GM12878 (cell line): ENCODE results near the gene TM7SF3. TPM values are rescaled to one million over a fixed set of nuclear protein-coding genes. Genes with fewer than 3 reads are reported as not detected.

ENCODE experiments used
- ATAC-seq: fragments of 200-7000 bp; cut with Tn5 transposase; 3 replicates; pipeline ENCODE4 v1.9.1; 2020; ENCODE audit warnings: mild to moderate bottlenecking, moderate library complexity
- BruUV-seq: library from RNA; stranded (reverse); fragments of 400-500 nt; replicated peaks from 2 replicates; lab custom pipeline; 2021; lab: Mats Ljungman, UMichigan
- CTCF ChIA-PET: fragments of 300-600 bp; sonication (Branson Sonifier 250); formaldehyde crosslinking; extraction: SDS; loops from one replicate; lab custom pipeline; 2021; ENCODE audit warnings: inconsistent platforms; lab: Yijun Ruan, JAX
- POLR2A ChIA-PET: fragments of 350-600 bp; formaldehyde crosslinking; extraction: SDS; loops from one replicate; lab custom pipeline; 2021; ENCODE audit warnings: inconsistent platforms; lab: Charles Lee
- RAD21 ChIA-PET: fragments of 300-600 bp; sonication (Branson Sonifier 250); formaldehyde crosslinking; loops from one replicate; lab custom pipeline; 2023; ENCODE audit warnings: antibody characterized with exemption; ENCODE audit not compliant: unreplicated experiment; lab: Charles Lee
- SMC1A ChIA-PET: fragments of 300-600 bp; sonication (Branson Sonifier 250); formaldehyde crosslinking; loops from one replicate; lab custom pipeline; 2023; ENCODE audit not compliant: unreplicated experiment, uncharacterized antibody; lab: Charles Lee
- DNase-seq: peaks from one replicate; pipeline ENCODE4 v3.0.0-alpha.2; 2011; ENCODE audit warnings: low read depth, low spot score
- FAIRE-seq: peaks from 3 replicates; lab custom pipeline; 2011; peaks lifted over from hg19 to GRCh38; lab: Jason Lieb, UNC
- H2AFZ ChIP-seq: 2 replicates; pipeline ENCODE4 v1.6.0; 2011; ENCODE audit warnings: low read depth, low read length, control low read depth; ENCODE audit not compliant: control insufficient read depth
- H3K27ac ChIP-seq: 2 replicates; pipeline ENCODE4 v1.5.1; 2011; ENCODE audit warnings: control low read depth; ENCODE audit not compliant: control insufficient read depth, insufficient read depth
- H3K27me3 ChIP-seq, 2 experiments: replicated peaks in 1 of 2; 2 replicates each; pipeline versions ENCODE4 v1.6.0 to v1.6.1; 2011; ENCODE audit warnings: low read length in 1 of 2; ENCODE audit not compliant: control insufficient read depth in 2 of 2, insufficient read depth in 2 of 2
- H3K36me3 ChIP-seq, 2 experiments: 2 replicates each; pipeline ENCODE4 v1.5.1; 2011; ENCODE audit warnings: low read length in 1 of 2; ENCODE audit not compliant: control insufficient read depth in 2 of 2, insufficient read depth in 2 of 2
- H3K4me1 ChIP-seq: 2 replicates; pipeline ENCODE4 v1.6.1; 2011; ENCODE audit warnings: mild to moderate bottlenecking, low read length, moderate library complexity, mixed read lengths; ENCODE audit not compliant: control insufficient read depth, insufficient read depth
- H3K4me2 ChIP-seq: 2 replicates; pipeline ENCODE4 v1.6.0; 2011; ENCODE audit warnings: control low read depth; ENCODE audit not compliant: control insufficient read depth, insufficient read depth
- H3K4me3 ChIP-seq: fragments of 200-600 bp; sonication (generic); 2 replicates; pipeline ENCODE4 v1.5.1; 2016
- H3K79me2 ChIP-seq: 2 replicates; pipeline ENCODE4 v1.6.0; 2011; ENCODE audit warnings: low read length; ENCODE audit not compliant: control insufficient read depth, insufficient read depth
- H3K9ac ChIP-seq: 2 replicates; pipeline ENCODE4 v1.8.0; 2011; ENCODE audit warnings: low read length, control low read depth, mixed read lengths; ENCODE audit not compliant: control insufficient read depth, insufficient read depth
- H3K9me3 ChIP-seq: replicated peaks from 3 replicates; pipeline ENCODE4 v1.5.1; 2011; ENCODE audit warnings: mild to moderate bottlenecking, low read length; ENCODE audit not compliant: control insufficient read depth, insufficient read depth
- H4K20me1 ChIP-seq: 2 replicates; pipeline ENCODE4 v1.6.0; 2011; ENCODE audit not compliant: control insufficient read depth, insufficient read depth
- ATF7 ChIP-seq: fragments of 450-650 bp; IDR thresholded peaks from 2 replicates; pipeline ENCODE4 v1.6.1; 2016; ENCODE audit warnings: low read depth, mild to moderate bottlenecking
- HDAC2 ChIP-seq: fragments of 200-600 bp; sonication (generic); IDR thresholded peaks from 2 replicates; pipeline ENCODE4 v1.6.1; 2017
- LARP7 ChIP-seq: fragments of 450-650 bp; IDR thresholded peaks from 2 replicates; pipeline ENCODE4 v1.6.1; 2017; ENCODE audit warnings: mild to moderate bottlenecking
- NR2C2 ChIP-seq: IDR thresholded peaks from 2 replicates; pipeline ENCODE4 v1.6.1; 2011; ENCODE audit warnings: borderline replicate concordance, low read depth; ENCODE audit not compliant: control insufficient read depth, insufficient read length
- RB1 ChIP-seq: fragments of 450-650 bp; formaldehyde crosslinking; IDR thresholded peaks from 2 replicates; pipeline ENCODE4 v1.6.1; 2017; ENCODE audit warnings: mild to moderate bottlenecking, borderline replicate concordance
- SRF ChIP-seq, 2 experiments: IDR thresholded peaks; 2 replicates each; pipeline ENCODE4 v1.6.1; 2011; ENCODE audit warnings: low read depth in 2 of 2, low read length in 2 of 2, mild to moderate bottlenecking in 1 of 2, moderate library complexity in 1 of 2
- TCF3 ChIP-seq: IDR thresholded peaks from 2 replicates; pipeline ENCODE4 v1.6.1; 2012; ENCODE audit warnings: low read depth, mild to moderate bottlenecking, low read length, borderline replicate concordance; ENCODE audit not compliant: insufficient read depth
- ZNF217 ChIP-seq: fragments of 450-650 bp; IDR thresholded peaks from 2 replicates; pipeline ENCODE4 v1.6.1; 2017; ENCODE audit warnings: antibody characterized with exemption, mild to moderate bottlenecking
- WGBS: methylation state at CpG from one replicate; pipeline ENCODE4 v1.1.6; 2016; ENCODE audit warnings: low lambda C conversion rate; ENCODE audit not compliant: insufficient replicate concordance, insufficient coverage; ENCODE audit errors: missing lambda C conversion rate; 5-methylcytosine and 5-hydroxymethylcytosine counted together
- in situ Hi-C: fragments of 300-500 bp; cut with MboI; formaldehyde crosslinking; loops from 9 replicates; pipeline ENCODE4 v1.14.3; 2018; ENCODE audit warnings: mixed read lengths
- intact Hi-C: fragments of 100-400 bp; cut with micrococcal nuclease; formaldehyde crosslinking; loops from one replicate; pipeline ENCODE4 v1.14.2; 2022; ENCODE audit not compliant: unreplicated experiment
- polyA plus RNA-seq, 11 experiments: library from polyadenylated mRNA; depleted of rRNA in 4 of 11; unstranded in 6 of 11; stranded (reverse) in 5 of 11; fragments of >200 nt; fragmentation: Nextera tagmentation in 4 of 11; fragmentation: Illumina TruSeq in 1 of 11; extraction: Ambion mirVana in 4 of 11; extraction: Trizol in 1 of 11; gene quantifications; 1 replicate in 1 of 11; 2 replicates in 10 of 11; pipeline versions ENCODE4 v1.2.1 to v1.2.3, GENCODE V29; 2011 to 2016; ENCODE audit warnings: inconsistent platforms in 2 of 11, missing spikeins in 2 of 11, low read depth in 1 of 11
- total RNA-seq, 4 experiments: library from RNA; depleted of rRNA in 3 of 4; stranded (reverse); fragments of >200 nt in 3 of 4; fragmentation: Illumina TruSeq in 1 of 4; extraction: Trizol in 1 of 4; gene quantifications; 2 replicates each; pipeline versions ENCODE4 v1.2.1 to v1.2.3, GENCODE V29; 2013 to 2021
- TF ChIP-seq, protein P1 (sequence below): fragments of 450-650 bp; IDR thresholded peaks from 2 replicates; pipeline ENCODE4 v1.6.1; 2017; ENCODE audit warnings: mild to moderate bottlenecking, moderate library complexity
- TF ChIP-seq, protein P2 (sequence below): fragments of 450-650 bp; IDR thresholded peaks from 2 replicates; pipeline ENCODE4 v1.6.1; 2017; ENCODE audit warnings: antibody characterized with exemption, mild to moderate bottlenecking, moderate library complexity
- TF ChIP-seq, protein P3 (sequence below): fragments of 450-650 bp; IDR thresholded peaks from 2 replicates; pipeline ENCODE4 v1.6.1; 2017; ENCODE audit warnings: mild to moderate bottlenecking, low read depth, inconsistent platforms; ENCODE audit not compliant: poor library complexity, severe bottlenecking
- TF ChIP-seq, protein P4 (sequence below): IDR thresholded peaks from 2 replicates; pipeline ENCODE4 v1.6.1; 2011; ENCODE audit warnings: low read depth, mild to moderate bottlenecking, low read length, moderate library complexity, borderline replicate concordance; ENCODE audit errors: extremely low read depth

TM7SF3 gene
- total and polyA plus RNA-seq, 10 of the 15 experiments (the other 5 are each of a cell fraction or from before 2014, with no cell fraction given): 31.4 to 341 (median 74.8) TPM

DNA sequence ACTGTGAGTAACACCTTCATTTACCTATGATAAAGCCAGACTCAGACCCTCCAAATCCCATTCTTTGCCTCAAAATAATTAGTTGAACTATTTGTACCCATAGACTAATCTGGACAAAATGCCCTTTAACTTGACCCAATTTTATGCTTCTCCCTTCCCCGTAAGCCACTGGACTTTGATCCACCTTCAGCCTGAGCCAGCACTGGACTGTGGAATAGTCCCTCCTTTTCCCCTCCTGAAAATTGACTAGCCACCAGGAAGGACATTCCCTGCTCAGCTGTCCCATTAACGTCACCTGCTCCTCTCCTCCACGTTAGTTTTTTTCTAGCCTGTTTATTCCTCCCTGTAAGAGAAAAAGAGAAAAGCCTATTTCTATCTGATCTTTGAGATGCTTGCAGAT is 18.5 kb upstream of the TM7SF3 start:
- in situ Hi-C loops: no loop called here
- FAIRE-seq: no peak
- TF ChIP-seq TCF3 (no peak), LARP7 (no peak), ZNF217 (no peak), NR2C2 (no peak), RB1 (no peak), SRF (IDR thresholded peaks at IDR 0.05; ENCODE audit: low read depth in 2 of 2, low read length in 2 of 2) (no peak), HDAC2 (no peak), ATF7 (no peak)
- TF ChIP-seq, protein P1, sequence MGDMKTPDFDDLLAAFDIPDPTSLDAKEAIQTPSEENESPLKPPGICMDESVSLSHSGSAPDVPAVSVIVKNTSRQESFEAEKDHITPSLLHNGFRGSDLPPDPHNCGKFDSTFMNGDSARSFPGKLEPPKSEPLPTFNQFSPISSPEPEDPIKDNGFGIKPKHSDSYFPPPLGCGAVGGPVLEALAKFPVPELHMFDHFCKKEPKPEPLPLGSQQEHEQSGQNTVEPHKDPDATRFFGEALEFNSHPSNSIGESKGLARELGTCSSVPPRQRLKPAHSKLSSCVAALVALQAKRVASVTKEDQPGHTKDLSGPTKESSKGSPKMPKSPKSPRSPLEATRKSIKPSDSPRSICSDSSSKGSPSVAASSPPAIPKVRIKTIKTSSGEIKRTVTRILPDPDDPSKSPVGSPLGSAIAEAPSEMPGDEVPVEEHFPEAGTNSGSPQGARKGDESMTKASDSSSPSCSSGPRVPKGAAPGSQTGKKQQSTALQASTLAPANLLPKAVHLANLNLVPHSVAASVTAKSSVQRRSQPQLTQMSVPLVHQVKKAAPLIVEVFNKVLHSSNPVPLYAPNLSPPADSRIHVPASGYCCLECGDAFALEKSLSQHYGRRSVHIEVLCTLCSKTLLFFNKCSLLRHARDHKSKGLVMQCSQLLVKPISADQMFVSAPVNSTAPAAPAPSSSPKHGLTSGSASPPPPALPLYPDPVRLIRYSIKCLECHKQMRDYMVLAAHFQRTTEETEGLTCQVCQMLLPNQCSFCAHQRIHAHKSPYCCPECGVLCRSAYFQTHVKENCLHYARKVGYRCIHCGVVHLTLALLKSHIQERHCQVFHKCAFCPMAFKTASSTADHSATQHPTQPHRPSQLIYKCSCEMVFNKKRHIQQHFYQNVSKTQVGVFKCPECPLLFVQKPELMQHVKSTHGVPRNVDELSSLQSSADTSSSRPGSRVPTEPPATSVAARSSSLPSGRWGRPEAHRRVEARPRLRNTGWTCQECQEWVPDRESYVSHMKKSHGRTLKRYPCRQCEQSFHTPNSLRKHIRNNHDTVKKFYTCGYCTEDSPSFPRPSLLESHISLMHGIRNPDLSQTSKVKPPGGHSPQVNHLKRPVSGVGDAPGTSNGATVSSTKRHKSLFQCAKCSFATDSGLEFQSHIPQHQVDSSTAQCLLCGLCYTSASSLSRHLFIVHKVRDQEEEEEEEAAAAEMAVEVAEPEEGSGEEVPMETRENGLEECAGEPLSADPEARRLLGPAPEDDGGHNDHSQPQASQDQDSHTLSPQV: no peak
- TF ChIP-seq, protein P2, sequence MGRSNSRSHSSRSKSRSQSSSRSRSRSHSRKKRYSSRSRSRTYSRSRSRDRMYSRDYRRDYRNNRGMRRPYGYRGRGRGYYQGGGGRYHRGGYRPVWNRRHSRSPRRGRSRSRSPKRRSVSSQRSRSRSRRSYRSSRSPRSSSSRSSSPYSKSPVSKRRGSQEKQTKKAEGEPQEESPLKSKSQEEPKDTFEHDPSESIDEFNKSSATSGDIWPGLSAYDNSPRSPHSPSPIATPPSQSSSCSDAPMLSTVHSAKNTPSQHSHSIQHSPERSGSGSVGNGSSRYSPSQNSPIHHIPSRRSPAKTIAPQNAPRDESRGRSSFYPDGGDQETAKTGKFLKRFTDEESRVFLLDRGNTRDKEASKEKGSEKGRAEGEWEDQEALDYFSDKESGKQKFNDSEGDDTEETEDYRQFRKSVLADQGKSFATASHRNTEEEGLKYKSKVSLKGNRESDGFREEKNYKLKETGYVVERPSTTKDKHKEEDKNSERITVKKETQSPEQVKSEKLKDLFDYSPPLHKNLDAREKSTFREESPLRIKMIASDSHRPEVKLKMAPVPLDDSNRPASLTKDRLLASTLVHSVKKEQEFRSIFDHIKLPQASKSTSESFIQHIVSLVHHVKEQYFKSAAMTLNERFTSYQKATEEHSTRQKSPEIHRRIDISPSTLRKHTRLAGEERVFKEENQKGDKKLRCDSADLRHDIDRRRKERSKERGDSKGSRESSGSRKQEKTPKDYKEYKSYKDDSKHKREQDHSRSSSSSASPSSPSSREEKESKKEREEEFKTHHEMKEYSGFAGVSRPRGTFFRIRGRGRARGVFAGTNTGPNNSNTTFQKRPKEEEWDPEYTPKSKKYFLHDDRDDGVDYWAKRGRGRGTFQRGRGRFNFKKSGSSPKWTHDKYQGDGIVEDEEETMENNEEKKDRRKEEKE: no peak
- TF ChIP-seq, protein P3, sequence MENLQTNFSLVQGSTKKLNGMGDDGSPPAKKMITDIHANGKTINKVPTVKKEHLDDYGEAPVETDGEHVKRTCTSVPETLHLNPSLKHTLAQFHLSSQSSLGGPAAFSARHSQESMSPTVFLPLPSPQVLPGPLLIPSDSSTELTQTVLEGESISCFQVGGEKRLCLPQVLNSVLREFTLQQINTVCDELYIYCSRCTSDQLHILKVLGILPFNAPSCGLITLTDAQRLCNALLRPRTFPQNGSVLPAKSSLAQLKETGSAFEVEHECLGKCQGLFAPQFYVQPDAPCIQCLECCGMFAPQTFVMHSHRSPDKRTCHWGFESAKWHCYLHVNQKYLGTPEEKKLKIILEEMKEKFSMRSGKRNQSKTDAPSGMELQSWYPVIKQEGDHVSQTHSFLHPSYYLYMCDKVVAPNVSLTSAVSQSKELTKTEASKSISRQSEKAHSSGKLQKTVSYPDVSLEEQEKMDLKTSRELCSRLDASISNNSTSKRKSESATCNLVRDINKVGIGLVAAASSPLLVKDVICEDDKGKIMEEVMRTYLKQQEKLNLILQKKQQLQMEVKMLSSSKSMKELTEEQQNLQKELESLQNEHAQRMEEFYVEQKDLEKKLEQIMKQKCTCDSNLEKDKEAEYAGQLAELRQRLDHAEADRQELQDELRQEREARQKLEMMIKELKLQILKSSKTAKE: no peak
- TF ChIP-seq, protein P4, sequence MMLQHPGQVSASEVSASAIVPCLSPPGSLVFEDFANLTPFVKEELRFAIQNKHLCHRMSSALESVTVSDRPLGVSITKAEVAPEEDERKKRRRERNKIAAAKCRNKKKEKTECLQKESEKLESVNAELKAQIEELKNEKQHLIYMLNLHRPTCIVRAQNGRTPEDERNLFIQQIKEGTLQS: no peak

More for the DNA sequence above, 18.5 kb upstream of the TM7SF3 start:
- Histone ChIP-seq H3K4me1 (no peaks in the 10 kb centered on the region), H3K4me3 (no peak overlapping the region), H4K20me1 (no peaks in the 10 kb centered on the region), H3K9ac (no peak overlapping the region), H3K4me2 (no peak overlapping the region), H3K79me2 (no peaks in the 10 kb centered on the region), H3K27ac (no peak overlapping the region), H3K36me3 (peaks cover 2 to 29% of the 10 kb centered on the region in 2 experiments; a peak in 3 of 4 replicates), H3K9me3 (no peaks in the 10 kb centered on the region; the same call in 2 of the 3 replicates), H2AFZ (no peak overlapping the region), H3K27me3 (no peaks in the 10 kb centered on the region)
- POLR2A ChIA-PET: interaction anchor here (0.6 kb wide), 1 partner anchor 271 kb away, joined by 5 read pairs; no protein-coding TSS in a partner anchor
- CTCF ChIA-PET: interaction anchor here (1.0 to 1.1 kb wide), 2 partner anchors 10 to 17 kb away, joined by 3 to 4 read pairs; no protein-coding TSS in a partner anchor
- no TSS peak for BruUV-seq
- no peak for DNase-seq
- no peak for ATAC-seq
- SMC1A ChIA-PET: interaction anchor here (0.7 to 0.9 kb wide), 2 partner anchors 9 to 273 kb away, joined by 4 read pairs; no protein-coding TSS in a partner anchor
- 100% methylated on average over 3 of the region's 3 CpGs for WGBS
- RAD21 ChIA-PET: no interaction called here
- intact Hi-C loops: no loop called here
